Measurements from ENCODE around the gene RNF141.

The RNF141 gene

GRCh38 chr11:10478574-10479550 is 62.1 kb downstream of the RNF141 start:
- no peak for DNase-seq

- no peak for DNase-seq
These were observed 62.9 kb downstream of the RNF141 start for GRCh38 chr11:10478066-10478465.

GRCh38 chr11:10477690-10478046 is 63.3 kb downstream of the RNF141 start:
- DNase-seq: no peak

GRCh38 chr11:10476927-10477689 is 63.9 kb downstream of the RNF141 start:
- no peak for DNase-seq

DNA sequence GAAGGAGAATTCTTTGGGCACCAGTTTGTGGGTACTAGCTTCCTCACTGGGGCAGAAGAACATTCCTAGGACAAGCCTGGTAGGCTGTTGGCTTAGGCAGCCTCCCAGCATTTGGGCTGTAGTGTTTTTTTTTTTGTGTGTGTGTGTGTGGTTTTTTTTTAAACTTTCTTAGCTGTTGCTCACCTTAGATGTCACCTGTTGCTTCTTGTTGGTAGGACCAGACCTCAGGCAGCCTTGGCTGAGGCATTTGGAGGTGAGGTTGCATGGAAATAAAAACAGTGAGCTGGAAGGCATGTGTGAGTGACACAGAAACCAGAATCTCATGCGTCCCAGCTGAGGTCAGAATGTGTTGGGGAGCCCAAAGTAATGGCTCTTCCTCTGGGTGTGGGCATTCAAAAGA is 64.6 kb downstream of the RNF141 start:
- no peak for DNase-seq

DNA sequence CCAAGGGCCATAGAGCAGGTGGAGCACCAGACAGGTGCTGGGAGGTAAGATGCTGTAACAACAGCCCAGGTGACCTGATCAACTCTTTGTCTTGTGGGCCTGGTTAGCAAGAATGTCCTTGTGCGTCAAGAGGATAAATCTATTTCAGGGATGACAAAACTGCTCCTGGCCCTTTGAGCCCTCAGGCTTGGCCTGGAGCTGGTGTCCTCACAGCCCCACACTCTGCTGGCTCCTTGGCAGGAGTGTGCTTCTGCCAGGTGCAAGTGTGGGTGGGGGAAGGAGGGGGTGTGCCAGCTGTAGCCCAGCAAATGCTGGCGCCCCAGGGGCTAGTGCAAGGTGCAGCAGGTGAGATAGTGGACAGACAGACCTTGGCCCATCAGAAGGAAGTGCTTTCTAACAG is 66.4 kb downstream of the RNF141 start:
- no peak for DNase-seq

DNA sequence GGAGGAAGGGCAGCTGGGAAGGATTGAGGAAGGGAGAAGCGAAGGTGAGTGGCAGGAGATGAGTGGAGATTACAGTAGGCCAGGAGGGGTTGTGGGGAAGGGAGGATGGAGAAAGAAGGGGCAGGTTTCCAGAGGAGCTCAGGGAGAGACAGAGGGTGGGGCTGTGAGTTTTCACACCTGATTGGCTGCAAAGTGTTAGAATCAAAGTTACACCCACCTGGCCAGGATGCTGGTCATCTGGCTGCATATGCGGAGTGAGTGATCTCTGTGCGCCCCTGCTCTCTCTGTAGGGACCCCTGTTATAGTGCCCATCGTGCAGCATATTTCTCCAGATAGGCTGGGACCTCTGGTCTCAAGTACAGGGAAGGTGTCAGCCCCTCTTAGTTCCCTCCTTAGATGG is 67.6 kb downstream of the RNF141 start:
- DNase-seq: no peak

GRCh38 chr11:10462746-10463300 is 78.2 kb downstream of the RNF141 start:
- no peak for DNase-seq

All from CD4-positive, alpha-beta T cell treated with Interleukin-12 subunit alpha and Interleukin-12 subunit beta, for 1 hour (primary cell).